HG03060 (cell line): ENCODE measurements around the gene CHST6.
"Not testable (repeated sequence)": the region's sequence is repeated elsewhere in the genome, so short reads cannot be mapped to it uniquely, and the experiment has no call there.

Experiments
- ATAC-seq: cut with Tn5 transposase; IDR thresholded peaks from one replicate; pipeline ENCODE4 v1.9.1; 2021; ENCODE audit warnings: low read depth, moderate number of reproducible peaks; ENCODE audit not compliant: unreplicated experiment

The CHST6 gene

GRCh38 chr16:75477680-75478473, 17.4 kb downstream of the CHST6 start:
- no peak for ATAC-seq

GRCh38 chr16:75476817-75477216, 18.4 kb downstream of the CHST6 start:
- no peak for ATAC-seq

- ATAC-seq = no peak
These were observed 19.8 kb downstream of the CHST6 start for GRCh38 chr16:75475420-75475847.

GRCh38 chr16:75472908-75473877, 22.0 kb downstream of the CHST6 start:
- ATAC-seq = no peak

GRCh38 chr16:75471723-75472633, 23.3 kb downstream of the CHST6 start:
- peak; percentile 80 for ATAC-seq

- ATAC-seq = no peak
These were observed 28.5 kb downstream of the CHST6 start for GRCh38 chr16:75466760-75467159.

- peak; percentile 90 for ATAC-seq
These were observed 30.9 kb downstream of the CHST6 start, which contains the start of gene TMEM170A for GRCh38 chr16:75464122-75464918. Gene TMEM170A (minus strand): TSS chr16:75464689. CDS start chr16:75464600, 89 bp downstream.

- ATAC-seq = not testable (repeated sequence)
These were observed 31.7 kb downstream of the CHST6 start for GRCh38 chr16:75463389-75464121.

- peak; percentile 20 for ATAC-seq
These were observed 32.4 kb downstream of the CHST6 start for GRCh38 chr16:75462806-75463205.

GRCh38 chr16:75461575-75461974, 33.7 kb downstream of the CHST6 start:
- no peak for ATAC-seq

- no peak for ATAC-seq
These were observed 34.8 kb downstream of the CHST6 start for GRCh38 chr16:75460446-75460845.

- no peak for ATAC-seq
These were observed 35.5 kb downstream of the CHST6 start for GRCh38 chr16:75459691-75460090.

GRCh38 chr16:75458439-75458838, 36.8 kb downstream of the CHST6 start:
- ATAC-seq = no peak

- no peak for ATAC-seq
These were observed 37.2 kb downstream of the CHST6 start for GRCh38 chr16:75458029-75458428.

GRCh38 chr16:75457485-75458021, 37.7 kb downstream of the CHST6 start:
- no peak for ATAC-seq

- no peak for ATAC-seq
These were observed 38.3 kb downstream of the CHST6 start for GRCh38 chr16:75456971-75457370.

- ATAC-seq = not testable (repeated sequence)
These were observed 38.8 kb downstream of the CHST6 start for GRCh38 chr16:75456486-75456885.

GRCh38 chr16:75455677-75456076, 39.6 kb downstream of the CHST6 start:
- no peak for ATAC-seq
